ENCODE data around the gene RNASE1.

DNA sequence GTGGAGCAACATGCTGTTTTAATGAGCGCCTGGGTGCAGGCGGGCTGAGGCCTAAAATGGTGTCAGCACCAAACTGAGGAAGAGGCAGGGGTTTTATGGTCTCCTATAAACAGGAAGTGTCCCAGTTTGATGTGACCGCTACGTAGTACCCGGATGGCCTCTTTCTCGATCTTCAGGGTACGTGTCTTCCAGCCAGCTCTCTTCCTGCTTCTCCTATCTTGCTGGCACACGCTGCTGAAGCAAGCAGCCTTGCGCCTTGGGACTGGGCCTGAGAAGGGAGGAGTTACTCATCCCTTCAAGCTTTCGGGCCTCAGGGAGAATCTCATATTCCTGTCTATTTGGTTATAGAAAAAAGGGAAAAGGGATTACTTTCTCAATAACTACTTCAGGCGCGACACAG is 28.2 kb upstream of the RNASE1 start:
- no peak for TF ChIP-seq POLR2A (IDR thresholded peaks at IDR 0.05)
- TF ChIP-seq POLR2AphosphoS5 (IDR thresholded peaks at IDR 0.05), result no peak
- TF ChIP-seq, protein P1, sequence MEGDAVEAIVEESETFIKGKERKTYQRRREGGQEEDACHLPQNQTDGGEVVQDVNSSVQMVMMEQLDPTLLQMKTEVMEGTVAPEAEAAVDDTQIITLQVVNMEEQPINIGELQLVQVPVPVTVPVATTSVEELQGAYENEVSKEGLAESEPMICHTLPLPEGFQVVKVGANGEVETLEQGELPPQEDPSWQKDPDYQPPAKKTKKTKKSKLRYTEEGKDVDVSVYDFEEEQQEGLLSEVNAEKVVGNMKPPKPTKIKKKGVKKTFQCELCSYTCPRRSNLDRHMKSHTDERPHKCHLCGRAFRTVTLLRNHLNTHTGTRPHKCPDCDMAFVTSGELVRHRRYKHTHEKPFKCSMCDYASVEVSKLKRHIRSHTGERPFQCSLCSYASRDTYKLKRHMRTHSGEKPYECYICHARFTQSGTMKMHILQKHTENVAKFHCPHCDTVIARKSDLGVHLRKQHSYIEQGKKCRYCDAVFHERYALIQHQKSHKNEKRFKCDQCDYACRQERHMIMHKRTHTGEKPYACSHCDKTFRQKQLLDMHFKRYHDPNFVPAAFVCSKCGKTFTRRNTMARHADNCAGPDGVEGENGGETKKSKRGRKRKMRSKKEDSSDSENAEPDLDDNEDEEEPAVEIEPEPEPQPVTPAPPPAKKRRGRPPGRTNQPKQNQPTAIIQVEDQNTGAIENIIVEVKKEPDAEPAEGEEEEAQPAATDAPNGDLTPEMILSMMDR (IDR thresholded peaks at IDR 0.05), result no peak

Data from breast epithelium (tissue), 3 donors.